HG03039 (cell line): ENCODE results near the gene TOB1.

Experiments used
- ATAC-seq: cut with Tn5 transposase; IDR thresholded peaks from one replicate; pipeline ENCODE4 v1.9.1; 2021; ENCODE audit warnings: mild to moderate bottlenecking, moderate library complexity; ENCODE audit not compliant: unreplicated experiment

Gene TOB1

GRCh38 chr17:50848039-50848438 lies 18.1 kb downstream of the TOB1 start:
- ATAC-seq: no peak

DNA sequence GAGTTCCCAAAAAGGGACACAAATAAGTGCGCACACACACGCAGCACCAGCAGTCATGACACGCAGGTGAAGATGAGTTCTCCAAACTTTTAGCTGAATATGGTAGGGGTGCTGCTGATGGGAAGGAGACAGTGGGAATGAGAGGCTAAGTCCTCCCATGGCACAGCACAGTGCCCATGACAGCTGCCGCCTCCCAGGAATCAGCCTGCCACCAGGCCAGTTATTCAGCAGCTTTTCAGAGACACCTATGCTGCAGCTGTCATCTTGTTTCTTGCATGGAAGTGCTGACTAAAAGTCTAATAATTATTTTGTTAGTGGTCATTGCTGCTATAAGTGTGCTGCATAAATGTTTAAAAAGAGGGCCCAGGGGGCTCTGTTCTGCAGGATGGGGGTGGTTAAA lies 18.6 kb downstream of the TOB1 start:
- no peak for ATAC-seq

- no peak for ATAC-seq
These were observed 20.7 kb downstream of the TOB1 start for GRCh38 chr17:50845240-50846147.

DNA sequence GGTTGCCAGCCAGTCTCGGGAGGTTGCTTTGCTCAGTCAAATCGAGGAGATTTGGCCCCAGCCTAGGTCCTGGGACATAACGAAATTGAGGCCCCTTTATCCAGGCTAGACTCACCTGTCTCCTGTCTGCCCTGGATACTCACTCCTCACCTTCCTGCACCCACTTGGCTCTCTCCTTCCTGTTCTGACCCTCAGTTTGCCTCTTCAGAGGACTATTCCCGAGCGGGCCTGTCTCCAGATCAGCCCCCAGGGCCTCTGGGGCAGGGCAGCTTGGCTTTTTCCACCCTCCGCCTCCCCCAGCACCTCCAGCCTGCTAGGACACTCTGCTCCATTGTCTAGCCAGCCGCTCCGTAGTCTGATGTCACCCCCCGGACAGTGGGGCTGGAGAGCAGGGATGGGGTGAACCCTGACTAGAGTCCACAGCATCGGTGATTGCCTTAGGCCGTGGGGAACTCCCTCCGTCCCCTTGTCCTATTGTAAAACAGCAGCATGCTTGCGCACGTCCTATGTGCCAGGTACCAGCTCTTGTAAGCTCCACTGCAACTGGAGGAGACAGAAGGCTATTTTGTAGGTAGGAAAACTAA lies 21.9 kb downstream of the TOB1 start:
- no peak for ATAC-seq

DNA sequence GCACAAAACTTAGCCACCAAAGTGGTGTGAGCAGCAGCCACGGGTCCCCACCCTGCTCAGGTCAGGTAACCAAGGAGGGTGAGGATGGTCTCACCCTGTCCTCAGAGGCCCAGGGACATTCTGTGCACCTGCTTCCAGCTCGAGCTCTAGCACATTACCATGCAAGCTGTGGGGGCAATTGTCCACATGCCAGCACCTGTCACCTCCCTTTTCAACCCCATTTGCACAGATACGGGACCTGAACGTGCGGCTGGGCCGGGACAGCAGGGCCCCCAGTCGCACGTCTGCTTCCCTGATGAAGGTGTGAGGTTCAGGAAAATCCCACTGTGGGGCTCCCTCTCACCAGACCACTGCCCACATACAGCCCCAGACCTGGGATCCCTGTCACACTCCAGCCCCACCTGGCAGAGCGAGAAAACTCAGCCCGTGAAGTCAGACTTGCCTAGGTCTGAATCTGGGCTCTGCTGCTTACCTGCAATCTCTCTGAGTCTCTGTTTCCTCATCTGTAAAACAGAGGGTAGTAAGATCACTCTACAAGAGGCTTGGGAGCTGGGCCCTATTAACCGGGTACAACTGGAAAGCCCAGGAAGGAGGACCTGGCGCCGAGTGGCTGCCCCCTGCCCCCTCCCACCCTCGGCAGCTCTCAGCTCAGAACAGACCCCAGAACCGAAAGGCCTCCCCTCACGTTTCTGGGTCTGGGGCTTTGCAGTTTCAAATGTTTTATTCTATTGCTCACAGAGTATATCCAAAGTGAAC lies 22.8 kb downstream of the TOB1 start:
- ATAC-seq: no peak

DNA sequence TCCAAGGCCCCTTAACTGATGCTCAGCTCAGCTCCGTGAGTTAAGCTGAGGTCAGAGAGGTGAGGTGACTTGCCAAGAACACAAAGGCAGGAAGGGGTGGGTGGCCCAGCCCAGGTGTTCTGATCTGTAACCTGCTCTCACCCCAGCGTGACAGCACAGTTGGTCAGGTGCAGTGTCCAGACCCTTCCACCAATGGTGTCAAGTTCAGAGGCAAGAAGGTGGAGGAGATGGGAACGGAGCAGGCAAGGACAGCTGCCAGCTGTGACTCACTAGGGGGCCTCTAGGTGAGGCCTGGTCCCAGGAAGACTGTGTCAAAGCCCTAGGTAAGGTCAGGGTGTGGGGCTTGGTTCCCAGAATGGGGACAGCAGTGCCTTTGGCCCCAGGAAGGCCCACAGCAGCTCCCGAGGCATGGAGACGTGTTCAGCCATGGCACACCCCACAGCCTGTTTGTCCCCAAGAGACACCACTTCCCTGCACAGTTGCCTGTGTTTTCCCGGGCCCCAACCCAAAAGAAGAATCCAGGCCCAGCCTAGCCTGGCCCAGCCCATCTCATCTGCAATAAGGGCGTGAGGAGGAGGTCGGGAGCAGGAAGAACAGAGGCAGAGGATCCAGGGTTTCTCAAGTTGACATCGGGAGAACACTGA lies 23.5 kb downstream of the TOB1 start:
- no peak for ATAC-seq

- no peak for ATAC-seq
These were observed 24.2 kb downstream of the TOB1 start for GRCh38 chr17:50841949-50842354.

GRCh38 chr17:50841277-50841948 lies 24.7 kb downstream of the TOB1 start:
- no peak for ATAC-seq

DNA sequence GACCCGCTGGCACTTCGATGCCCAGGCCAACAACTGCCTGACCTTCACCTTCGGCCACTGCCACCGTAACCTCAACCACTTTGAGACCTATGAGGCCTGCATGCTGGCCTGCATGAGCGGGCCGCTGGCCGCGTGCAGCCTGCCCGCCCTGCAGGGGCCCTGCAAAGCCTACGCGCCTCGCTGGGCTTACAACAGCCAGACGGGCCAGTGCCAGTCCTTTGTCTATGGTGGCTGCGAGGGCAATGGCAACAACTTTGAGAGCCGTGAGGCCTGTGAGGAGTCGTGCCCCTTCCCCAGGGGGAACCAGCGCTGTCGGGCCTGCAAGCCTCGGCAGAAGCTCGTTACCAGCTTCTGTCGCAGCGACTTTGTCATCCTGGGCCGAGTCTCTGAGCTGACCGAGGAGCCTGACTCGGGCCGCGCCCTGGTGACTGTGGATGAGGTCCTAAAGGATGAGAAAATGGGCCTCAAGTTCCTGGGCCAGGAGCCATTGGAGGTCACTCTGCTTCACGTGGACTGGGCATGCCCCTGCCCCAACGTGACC lies 25.8 kb downstream of the TOB1 start:
- no peak for ATAC-seq

DNA sequence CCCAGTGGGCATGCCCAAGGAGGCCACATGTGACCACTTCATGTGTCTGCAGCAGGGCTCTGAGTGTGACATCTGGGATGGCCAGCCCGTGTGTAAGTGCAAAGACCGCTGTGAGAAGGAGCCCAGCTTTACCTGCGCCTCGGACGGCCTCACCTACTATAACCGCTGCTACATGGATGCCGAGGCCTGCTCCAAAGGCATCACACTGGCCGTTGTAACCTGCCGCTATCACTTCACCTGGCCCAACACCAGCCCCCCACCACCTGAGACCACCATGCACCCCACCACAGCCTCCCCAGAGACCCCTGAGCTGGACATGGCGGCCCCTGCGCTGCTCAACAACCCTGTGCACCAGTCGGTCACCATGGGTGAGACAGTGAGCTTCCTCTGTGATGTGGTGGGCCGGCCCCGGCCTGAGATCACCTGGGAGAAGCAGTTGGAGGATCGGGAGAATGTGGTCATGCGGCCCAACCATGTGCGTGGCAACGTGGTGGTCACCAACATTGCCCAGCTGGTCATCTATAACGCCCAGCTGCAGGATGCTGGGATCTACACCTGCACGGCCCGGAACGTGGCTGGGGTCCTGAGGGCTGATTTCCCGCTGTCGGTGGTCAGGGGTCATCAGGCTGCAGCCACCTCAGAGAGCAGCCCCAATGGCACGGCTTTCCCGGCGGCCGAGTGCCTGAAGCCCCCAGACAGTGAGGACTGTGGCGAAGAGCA lies 26.4 kb downstream of the TOB1 start:
- ATAC-seq: no peak

DNA sequence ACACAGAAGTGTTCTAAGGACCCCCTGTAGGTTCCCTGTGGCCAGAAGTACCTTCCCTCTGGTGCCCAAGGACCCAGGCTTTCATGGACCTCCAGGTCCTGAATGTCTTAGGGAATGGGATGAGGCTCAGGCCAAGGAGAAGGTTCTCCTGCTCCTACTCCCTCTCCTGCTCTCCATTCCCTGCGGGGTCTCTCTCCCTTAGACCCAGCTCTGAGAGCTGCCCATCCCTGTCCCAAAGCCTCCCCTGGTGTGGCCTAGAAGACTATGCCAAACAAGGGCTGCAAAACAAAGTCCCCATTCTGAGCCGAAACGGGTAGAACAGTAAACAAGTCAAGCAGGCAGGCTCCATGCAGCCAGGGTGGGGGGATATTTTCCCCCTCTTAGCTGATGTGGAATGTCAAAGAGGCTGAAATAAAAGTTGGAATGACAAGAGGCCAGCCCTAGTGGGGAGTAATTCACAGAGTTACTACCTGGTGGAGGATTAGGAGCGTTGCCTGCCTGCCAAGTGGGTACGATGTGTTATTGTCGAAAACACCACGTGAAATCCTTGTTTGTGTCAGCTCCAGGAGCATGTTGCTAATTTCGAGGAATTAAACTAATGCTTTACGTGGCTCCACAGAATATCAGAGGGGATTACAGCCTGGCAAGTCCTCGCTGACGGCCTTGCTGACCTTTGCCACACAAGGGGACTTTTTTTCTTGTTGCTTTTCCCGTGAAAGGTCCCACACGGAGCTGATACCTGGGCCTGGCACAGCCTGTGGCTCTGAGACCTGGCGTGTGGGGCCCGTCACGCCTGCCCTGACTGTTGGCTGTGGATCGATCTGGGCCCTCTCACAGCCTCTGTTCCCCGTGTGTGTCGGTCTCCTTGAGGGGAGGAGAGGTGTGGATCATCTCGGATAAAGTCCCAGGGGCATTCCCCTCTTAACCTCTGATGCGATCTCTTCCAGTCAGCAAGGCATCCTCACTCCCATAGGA lies 27.9 kb downstream of the TOB1 start:
- no peak for ATAC-seq

- ATAC-seq: no peak
These were observed 28.7 kb downstream of the TOB1 start for GRCh38 chr17:50837286-50837979.

DNA sequence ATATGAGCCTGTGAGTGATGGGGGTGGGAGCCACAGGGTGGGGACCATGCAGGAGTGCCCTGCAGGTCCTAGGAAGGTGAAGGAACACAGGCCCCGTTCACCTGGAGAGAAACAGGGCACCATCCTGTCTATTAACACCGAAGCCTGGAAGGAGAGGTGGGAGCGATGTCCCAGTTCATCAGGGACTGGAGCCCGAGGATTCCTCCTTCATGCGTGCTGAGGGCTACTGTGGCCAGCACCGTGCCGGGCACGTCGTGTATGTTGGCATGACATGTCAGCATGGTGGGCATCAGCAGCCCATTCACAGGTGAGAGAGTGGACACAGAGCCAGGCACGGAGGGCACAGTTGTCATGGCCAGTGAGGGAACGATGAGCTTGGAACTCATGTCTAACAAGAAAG lies 29.3 kb downstream of the TOB1 start:
- ATAC-seq: no peak

DNA sequence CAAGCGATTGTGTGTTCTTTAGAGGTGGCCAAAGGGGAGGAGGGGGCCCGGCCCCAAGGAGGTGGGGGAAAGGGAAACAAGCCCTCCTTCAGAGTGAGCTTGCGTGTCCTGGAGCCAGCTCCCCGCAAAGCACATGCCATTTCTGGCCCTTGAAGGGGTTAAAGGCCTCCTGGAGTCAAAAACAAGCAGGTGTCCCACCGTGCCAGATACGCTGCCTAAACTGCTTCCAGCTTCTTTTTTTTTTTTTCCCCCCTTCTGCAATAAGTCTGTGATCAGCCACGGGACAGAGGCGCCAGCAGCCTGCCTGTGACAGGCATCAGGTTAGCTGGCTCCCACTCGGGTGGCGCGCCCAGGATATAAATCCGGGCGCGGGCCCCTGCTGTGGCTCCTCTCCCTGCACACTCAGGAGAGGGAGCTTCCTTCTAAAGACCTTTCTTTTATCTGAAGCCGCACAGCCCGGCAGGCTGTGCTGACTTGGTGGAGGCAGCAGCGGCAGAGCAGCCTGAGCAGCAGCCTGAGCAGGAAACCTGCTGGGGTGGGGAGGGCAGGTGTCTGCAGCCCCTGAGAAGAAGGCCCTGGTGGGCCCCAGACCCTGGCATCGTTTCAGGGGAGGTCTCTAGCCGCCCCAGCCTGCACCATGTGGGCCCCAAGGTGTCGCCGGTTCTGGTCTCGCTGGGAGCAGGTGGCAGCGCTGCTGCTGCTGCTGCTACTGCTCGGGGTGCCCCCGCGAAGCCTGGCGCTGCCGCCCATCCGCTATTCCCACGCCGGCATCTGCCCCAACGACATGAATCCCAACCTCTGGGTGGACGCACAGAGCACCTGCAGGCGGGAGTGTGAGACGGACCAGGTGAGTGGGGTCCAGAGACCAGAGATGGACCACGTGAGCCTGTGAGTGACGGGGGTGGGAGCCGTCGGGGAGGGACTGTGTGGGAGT lies 30.6 kb downstream of the TOB1 start, which contains the start of gene WFIKKN2:
TSS of gene WFIKKN2 (plus strand) at position 286 of the 934 bp plus-strand sequence. CDS start at position 638, 352 bp downstream.
- no peak for ATAC-seq

- no peak for ATAC-seq
These were observed 31.5 kb downstream of the TOB1 start for GRCh38 chr17:50834429-50835300.
